H9 (cell line): Measurements from ENCODE around the gene GDF15. TPM values are rescaled to one million over a fixed set of nuclear protein-coding genes. Genes with fewer than 3 reads are reported as not detected.
A peak's percentile ranks its signal among the peaks of the same experiment; 100 is the strongest.

ENCODE experiments used
- DNase-seq: peaks from one replicate; pipeline ENCODE4 v3.0.0-alpha.2; 2017
- H2AFZ ChIP-seq: one replicate; pipeline ENCODE4 v1.6.1; 2013; ENCODE audit warnings: mild to moderate bottlenecking, low read length, control low read depth, moderate library complexity
- H2AK5ac ChIP-seq: 2 replicates; pipeline ENCODE4 v1.6.1; 2013; ENCODE audit warnings: low read length, control low read depth, mixed read lengths; ENCODE audit not compliant: insufficient read length
- H2BK120ac ChIP-seq: one replicate; pipeline ENCODE4 v1.6.1; 2013; ENCODE audit warnings: low read depth, mild to moderate bottlenecking, low read length, control low read depth, inconsistent platforms; ENCODE audit not compliant: poor library complexity, severe bottlenecking
- H2BK12ac ChIP-seq: 2 replicates; pipeline ENCODE4 v1.6.1; 2013; ENCODE audit warnings: low read length, control low read depth, mixed read lengths, low read depth; ENCODE audit not compliant: insufficient read length
- H2BK15ac ChIP-seq: 2 replicates; pipeline ENCODE4 v1.6.1; 2013; ENCODE audit warnings: low read depth, low read length, control low read depth
- H2BK20ac ChIP-seq: one replicate; pipeline ENCODE4 v1.6.1; 2013; ENCODE audit warnings: low read depth, mild to moderate bottlenecking, low read length, control low read depth, inconsistent platforms; ENCODE audit not compliant: poor library complexity, severe bottlenecking
- H2BK5ac ChIP-seq: 2 replicates; pipeline ENCODE4 v1.6.1; 2013; ENCODE audit warnings: low read length, control low read depth, mixed read lengths; ENCODE audit not compliant: insufficient read length
- H3K14ac ChIP-seq: 2 replicates; pipeline ENCODE4 v1.6.1; 2013; ENCODE audit warnings: low read length, control low read depth; ENCODE audit not compliant: insufficient read depth
- H3K18ac ChIP-seq: 2 replicates; pipeline ENCODE4 v1.6.1; 2013; ENCODE audit warnings: low read depth, mild to moderate bottlenecking, mixed read lengths, low read length, control low read depth; ENCODE audit not compliant: insufficient read length
- H3K23ac ChIP-seq: 2 replicates; pipeline ENCODE4 v1.6.1; 2013; ENCODE audit warnings: low read length, control low read depth, mixed read lengths, low read depth; ENCODE audit not compliant: insufficient read length
- H3K23me2 ChIP-seq: 2 replicates; pipeline ENCODE4 v1.6.1; 2013; ENCODE audit warnings: low read depth, mild to moderate bottlenecking, mixed read lengths, low read length, control low read depth; ENCODE audit not compliant: insufficient read length, poor library complexity, severe bottlenecking
- H3K27ac ChIP-seq: 2 replicates; pipeline ENCODE4 v1.5.1; 2013; ENCODE audit warnings: low read length, control low read depth, mixed read lengths, low read depth; ENCODE audit not compliant: insufficient read length
- H3K27me3 ChIP-seq: 2 replicates; pipeline ENCODE4 v1.6.1; 2013; ENCODE audit warnings: low read length, control low read depth, inconsistent platforms; ENCODE audit not compliant: insufficient read depth
- H3K4ac ChIP-seq: 2 replicates; pipeline ENCODE4 v1.6.1; 2013; ENCODE audit warnings: low read depth, mild to moderate bottlenecking, control low read depth, inconsistent platforms, low read length, moderate library complexity
- H3K4me1 ChIP-seq: 2 replicates; pipeline ENCODE4 v1.6.1; 2013; ENCODE audit warnings: low read length, control low read depth, inconsistent platforms; ENCODE audit not compliant: insufficient read depth
- H3K4me2 ChIP-seq: 2 replicates; pipeline ENCODE4 v1.6.1; 2013; ENCODE audit warnings: low read length, control low read depth, mixed read lengths; ENCODE audit not compliant: insufficient read length, insufficient read depth
- H3K56ac ChIP-seq: 2 replicates; pipeline ENCODE4 v1.6.1; 2013; ENCODE audit warnings: low read depth, mild to moderate bottlenecking, mixed read lengths, low read length, control low read depth; ENCODE audit not compliant: insufficient read length
- H3K79me1 ChIP-seq: 2 replicates; pipeline ENCODE4 v1.6.1; 2013; ENCODE audit warnings: low read depth, mild to moderate bottlenecking, moderate library complexity, low read length, control low read depth, inconsistent platforms; ENCODE audit not compliant: insufficient read depth, poor library complexity, severe bottlenecking
- H3K79me2 ChIP-seq: 2 replicates; pipeline ENCODE4 v1.6.1; 2013; ENCODE audit warnings: low read length, control low read depth, inconsistent platforms; ENCODE audit not compliant: insufficient read depth
- H3K9ac ChIP-seq: 2 replicates; pipeline ENCODE4 v1.6.1; 2013; ENCODE audit warnings: low read length, control low read depth, mixed read lengths; ENCODE audit not compliant: insufficient read length; ENCODE audit errors: extremely low read depth
- H3K9me3 ChIP-seq: one replicate; pipeline ENCODE4 v1.6.1; 2013; ENCODE audit warnings: low read depth, low read length, inconsistent platforms; ENCODE audit not compliant: control insufficient read depth
- H3T11ph ChIP-seq: one replicate; pipeline ENCODE4 v1.6.1; 2013; ENCODE audit warnings: mild to moderate bottlenecking, low read length, control low read depth, inconsistent platforms
- H4K20me1 ChIP-seq: one replicate; pipeline ENCODE4 v1.6.1; 2013; ENCODE audit not compliant: control insufficient read depth, insufficient read length, insufficient read depth
- H4K5ac ChIP-seq: 2 replicates; pipeline ENCODE4 v1.6.1; 2013; ENCODE audit warnings: low read depth, mild to moderate bottlenecking, mixed read lengths, low read length, control low read depth; ENCODE audit not compliant: insufficient read length
- H4K8ac ChIP-seq: replicated peaks from 2 replicates; pipeline ENCODE4 v1.6.1; 2013; ENCODE audit warnings: low read length, control low read depth, mixed read lengths, low read depth; ENCODE audit not compliant: insufficient read length
- H4K91ac ChIP-seq: 2 replicates; pipeline ENCODE4 v1.6.1; 2013; ENCODE audit warnings: low read depth, mild to moderate bottlenecking, moderate library complexity, mixed read lengths, low read length, control low read depth; ENCODE audit not compliant: insufficient read length
- H3K27ac Mint-ChIP-seq, 3 experiments: 2 replicates in 2 of 3; 3 replicates in 1 of 3; pipeline ENCODE4 v1.8.0; 2020 to 2021; ENCODE audit warnings: mixed read lengths in 3 of 3, mild to moderate bottlenecking in 1 of 3, moderate library complexity in 1 of 3
- H3K27me3 Mint-ChIP-seq: 2 replicates; pipeline ENCODE4 v1.8.0; 2021; ENCODE audit warnings: low read depth, mild to moderate bottlenecking, moderate library complexity, mixed read lengths
- H3K36me3 Mint-ChIP-seq, 3 experiments: 2 replicates in 2 of 3; 3 replicates in 1 of 3; pipeline ENCODE4 v1.8.0; 2020 to 2021; ENCODE audit warnings: low read depth in 3 of 3, mixed read lengths in 3 of 3; ENCODE audit not compliant: insufficient read depth in 1 of 3
- H3K4me1 Mint-ChIP-seq, 2 experiments: 2 replicates each; pipeline ENCODE4 v1.8.0; 2020; ENCODE audit warnings: mixed read lengths in 2 of 2
- H3K4me3 Mint-ChIP-seq, 2 experiments: 2 replicates in 1 of 2; 3 replicates in 1 of 2; pipeline ENCODE4 v1.8.0; 2020 to 2021; ENCODE audit warnings: mild to moderate bottlenecking in 2 of 2, mixed read lengths in 2 of 2, moderate library complexity in 1 of 2
- H3K9me3 Mint-ChIP-seq, 2 experiments: 2 replicates in 1 of 2; 3 replicates in 1 of 2; pipeline ENCODE4 v1.8.0; 2020; ENCODE audit warnings: mild to moderate bottlenecking in 2 of 2, mixed read lengths in 2 of 2, moderate library complexity in 1 of 2
- CTCF ChIP-seq: fragments of 200-600 bp; sonication (generic); conservative IDR thresholded peaks from 3 replicates; pipeline ENCODE4 v1.8.0; 2021; ENCODE audit warnings: antibody characterized with exemption, mild to moderate bottlenecking
- WGBS: extraction: QIAGEN DNeasy Blood & Tissue Kit; methylation state at CpG from one replicate; pipeline ENCODE4 v1.1.7; 2013; ENCODE audit warnings: missing lambda C conversion rate, low lambda C conversion rate, mixed read lengths; ENCODE audit not compliant: insufficient read length; ENCODE audit errors: extremely low coverage; 5-methylcytosine and 5-hydroxymethylcytosine counted together
- total RNA-seq: library from RNA; stranded (reverse); gene quantifications from 2 replicates; pipeline ENCODE4 v1.2.1, GENCODE V29; 2021

Gene GDF15
- total RNA-seq, 1 experiment from 2014 or later = 5.7 TPM

- Histone ChIP-seq H3K14ac (no peak overlapping the region), H3K79me2 (no peaks in the 10 kb centered on the region), H4K20me1 (no peaks in the 10 kb centered on the region), H2BK120ac (no peak overlapping the region), H3K27ac (no peak overlapping the region), H2AK5ac (no peak overlapping the region), H3K18ac (no peak overlapping the region), H3K23me2 (peaks cover 14% of the 10 kb centered on the region), H3K23ac (no peak overlapping the region), H2BK12ac (no peak overlapping the region), H3K4ac (no peak overlapping the region), H3K4me1 (peaks cover 4% of the 10 kb centered on the region; the same call in 1 of the 2 replicates), H2BK5ac (no peak overlapping the region), H3K4me2 (peak overlapping the region; percentile 6), H2BK15ac (no peak overlapping the region), H3K79me1 (no peaks in the 10 kb centered on the region), H3K56ac (no peak overlapping the region), H3K9me3 (no peaks in the 10 kb centered on the region), H4K5ac (no peak overlapping the region), H3T11ph (no peak overlapping the region), H4K91ac (no peak overlapping the region), H3K9ac (no peak overlapping the region), H4K8ac (no peak overlapping the region), H2BK20ac (no peak overlapping the region), H2AFZ (no peak overlapping the region), H3K27me3 (no peaks in the 10 kb centered on the region; the same call in 1 of the 2 replicates)
- peaks cover 59% of the 10 kb centered on the region for H3K27me3 Mint-ChIP-seq
- no peak for DNase-seq
- peaks cover 28 to 55% of the 10 kb centered on the region in 2 experiments for H3K4me1 Mint-ChIP-seq
- H3K27ac Mint-ChIP-seq = peak overlapping the region in 1 of 3 experiments; percentile 86; a peak in 1 of 7 replicates
- WGBS = no CpG with 5 or more reads among the region's 30 CpGs
- no peaks in the 10 kb centered on the region; a peak in 2 of 5 replicates for H3K9me3 Mint-ChIP-seq
- H3K36me3 Mint-ChIP-seq = peaks cover 0 to 5% (median 0%) of the 10 kb centered on the region in 3 experiments; a peak in 1 of 7 replicates
- H3K4me3 Mint-ChIP-seq = peak overlapping the region; percentile 53 to 78; a peak in 4 of 5 replicates
- no peak for TF ChIP-seq CTCF
Observed at GRCh38 chr19:18418029-18418482, 32.1 kb downstream of the GDF15 start.
